ENCODE data around the gene SLC7A8.

The SLC7A8 gene

GRCh38 chr14:23153851-23154796 lies 29.3 kb downstream of the SLC7A8 start:
- no peak for TF ChIP-seq EZH2phosphoT487 (IDR thresholded peaks at IDR 0.05; ENCODE audit: low read depth)
- no peak for TF ChIP-seq CTCF (IDR thresholded peaks at IDR 0.05; ENCODE audit: low read depth, low read length)
- Histone ChIP-seq H3K4me3 (ENCODE audit: low read length) (no peak overlapping the region), H3K4me2 (ENCODE audit: low read length) (no peak overlapping the region), H3K27ac (ENCODE audit: low read length) (no peak overlapping the region), H2AFZ (ENCODE audit: low read depth, low read length) (no peak overlapping the region), H3K79me2 (ENCODE audit: low read length) (no peaks in the 10 kb centered on the region), H4K20me1 (ENCODE audit: insufficient read depth, low read length) (no peaks in the 10 kb centered on the region), H3K4me1 (ENCODE audit: low read length) (no peaks in the 10 kb centered on the region), H3K27me3 (ENCODE audit: low read depth, low read length) (peaks cover 35% of the 10 kb centered on the region), H3K9me3 (ENCODE audit: insufficient read depth, low read length) (no peaks in the 10 kb centered on the region), H3K9ac (ENCODE audit: low read length) (no peak overlapping the region), H3K36me3 (replicated peaks; ENCODE audit: low read depth, low read length) (no peaks in the 10 kb centered on the region)

- Histone ChIP-seq H3K4me3 (ENCODE audit: low read length) (no peak overlapping the region), H3K9ac (ENCODE audit: low read length) (no peak overlapping the region), H3K4me2 (ENCODE audit: low read length) (no peak overlapping the region), H3K36me3 (replicated peaks; ENCODE audit: low read depth, low read length) (no peaks in the 10 kb centered on the region), H3K27ac (ENCODE audit: low read length) (no peak overlapping the region), H4K20me1 (ENCODE audit: insufficient read depth, low read length) (no peaks in the 10 kb centered on the region), H3K27me3 (ENCODE audit: low read depth, low read length) (peaks cover 22% of the 10 kb centered on the region; the same call in 1 of the 2 replicates), H2AFZ (ENCODE audit: low read depth, low read length) (no peak overlapping the region), H3K4me1 (ENCODE audit: low read length) (no peaks in the 10 kb centered on the region), H3K79me2 (ENCODE audit: low read length) (no peaks in the 10 kb centered on the region), H3K9me3 (ENCODE audit: insufficient read depth, low read length) (no peaks in the 10 kb centered on the region)
- TF ChIP-seq CTCF (IDR thresholded peaks at IDR 0.05; ENCODE audit: low read depth, low read length) (no peak), EZH2phosphoT487 (IDR thresholded peaks at IDR 0.05; ENCODE audit: low read depth) (no peak)
Measured at GRCh38 chr14:23151342-23151741, 32.1 kb downstream of the SLC7A8 start.

GRCh38 chr14:23149745-23150144 lies 33.7 kb downstream of the SLC7A8 start:
- no peaks in the 10 kb centered on the region for H3K4me1 ChIP-seq (ENCODE audit: low read length)
- TF ChIP-seq CTCF (IDR thresholded peaks at IDR 0.05; ENCODE audit: low read depth, low read length), result no peak
- TF ChIP-seq EZH2phosphoT487 (IDR thresholded peaks at IDR 0.05; ENCODE audit: low read depth), result no peak
- no peak overlapping the region for H2AFZ ChIP-seq (ENCODE audit: low read depth, low read length)
- H3K36me3 ChIP-seq (replicated peaks; ENCODE audit: low read depth, low read length), result no peaks in the 10 kb centered on the region
- no peaks in the 10 kb centered on the region for H3K9me3 ChIP-seq (ENCODE audit: insufficient read depth, low read length)
- peaks cover 22% of the 10 kb centered on the region; the same call in 1 of the 2 replicates for H3K27me3 ChIP-seq (ENCODE audit: low read depth, low read length)
- H3K4me2 ChIP-seq (ENCODE audit: low read length), result no peak overlapping the region
- no peak overlapping the region for H3K9ac ChIP-seq (ENCODE audit: low read length)
- no peak overlapping the region for H3K27ac ChIP-seq (ENCODE audit: low read length)
- no peak overlapping the region for H3K4me3 ChIP-seq (ENCODE audit: low read length)
- H3K79me2 ChIP-seq (ENCODE audit: low read length), result no peaks in the 10 kb centered on the region
- no peaks in the 10 kb centered on the region for H4K20me1 ChIP-seq (ENCODE audit: insufficient read depth, low read length)

GRCh38 chr14:23148591-23149249 lies 34.7 kb downstream of the SLC7A8 start:
- Histone ChIP-seq H4K20me1 (ENCODE audit: insufficient read depth, low read length) (no peaks in the 10 kb centered on the region), H2AFZ (ENCODE audit: low read depth, low read length) (no peak overlapping the region), H3K4me1 (ENCODE audit: low read length) (no peaks in the 10 kb centered on the region), H3K9me3 (ENCODE audit: insufficient read depth, low read length) (no peaks in the 10 kb centered on the region), H3K4me2 (ENCODE audit: low read length) (no peak overlapping the region), H3K4me3 (ENCODE audit: low read length) (no peak overlapping the region), H3K27me3 (ENCODE audit: low read depth, low read length) (peaks cover 25% of the 10 kb centered on the region; the same call in 1 of the 2 replicates), H3K36me3 (replicated peaks; ENCODE audit: low read depth, low read length) (no peaks in the 10 kb centered on the region), H3K27ac (ENCODE audit: low read length) (no peak overlapping the region), H3K9ac (ENCODE audit: low read length) (no peak overlapping the region), H3K79me2 (ENCODE audit: low read length) (no peaks in the 10 kb centered on the region)
- TF ChIP-seq CTCF (IDR thresholded peaks at IDR 0.05; ENCODE audit: low read depth, low read length), result no peak
